GM23338 (cell line): ENCODE results near the gene UBE2R2. TPM values are rescaled to one million over a fixed set of nuclear protein-coding genes. Genes with fewer than 3 reads are reported as not detected.

Experiments used
- ATAC-seq: fragments of 200-7000 bp; cut with Tn5 transposase; 3 replicates; pipeline ENCODE4 v1.9.1; 2020
- DNase-seq: peaks from one replicate; pipeline ENCODE4 v3.0.0-alpha.2; 2015; ENCODE audit warnings: low spot score
- H2AFZ ChIP-seq: fragments of 200-600 bp; sonication (generic); 2 replicates; pipeline ENCODE4 v1.8.0; 2016; ENCODE audit warnings: antibody characterized with exemption, mild to moderate bottlenecking, moderate library complexity
- H3F3A ChIP-seq: fragments of 200-600 bp; sonication (generic); replicated peaks from 2 replicates; pipeline ENCODE4 v1.8.0; 2017; ENCODE audit warnings: antibody characterized with exemption, mixed run types, low read depth
- H3K27ac ChIP-seq: fragments of 200-600 bp; sonication (generic); 2 replicates; pipeline ENCODE4 v1.6.1; 2016; ENCODE audit warnings: low read depth
- H3K27me3 ChIP-seq: fragments of 200-600 bp; sonication (generic); 2 replicates; pipeline ENCODE4 v1.8.0; 2016; ENCODE audit warnings: mild to moderate bottlenecking, mixed run types, moderate library complexity; ENCODE audit not compliant: insufficient read depth
- H3K36me3 ChIP-seq: fragments of 200-600 bp; sonication (generic); 2 replicates; pipeline ENCODE4 v1.8.0; 2016; ENCODE audit warnings: mild to moderate bottlenecking; ENCODE audit not compliant: insufficient read depth
- H3K4me1 ChIP-seq: fragments of 200-600 bp; sonication (generic); 2 replicates; pipeline ENCODE4 v1.8.0; 2016; ENCODE audit warnings: mild to moderate bottlenecking, moderate library complexity; ENCODE audit not compliant: insufficient read depth
- H3K4me2 ChIP-seq: fragments of 200-600 bp; sonication (generic); 2 replicates; pipeline ENCODE4 v1.7.1; 2017; ENCODE audit warnings: mixed run types
- H3K4me3 ChIP-seq: fragments of 200-600 bp; sonication (generic); 2 replicates; pipeline ENCODE4 v1.6.1; 2016; ENCODE audit warnings: mixed run types
- H3K79me2 ChIP-seq: fragments of 200-600 bp; sonication (generic); replicated peaks from 2 replicates; pipeline ENCODE4 v1.8.0; 2017; ENCODE audit warnings: mild to moderate bottlenecking; ENCODE audit not compliant: insufficient read depth
- H3K9me2 ChIP-seq: fragments of 200-600 bp; sonication (generic); 2 replicates; pipeline ENCODE4 v1.8.0; 2017; ENCODE audit not compliant: insufficient read depth
- H4K20me1 ChIP-seq: fragments of 200-600 bp; sonication (generic); replicated peaks from 2 replicates; pipeline ENCODE4 v1.8.0; 2017; ENCODE audit warnings: mild to moderate bottlenecking; ENCODE audit not compliant: insufficient read depth
- H3K27ac Mint-ChIP-seq: 2 replicates; pipeline ENCODE4 v1.8.0; 2020; ENCODE audit warnings: inconsistent platforms, mild to moderate bottlenecking, moderate library complexity, mixed read lengths
- H3K27me3 Mint-ChIP-seq: 3 replicates; pipeline ENCODE4 v1.8.0; 2022; ENCODE audit warnings: low read depth, mild to moderate bottlenecking, moderate library complexity, mixed read lengths, inconsistent platforms; ENCODE audit not compliant: insufficient read depth, poor library complexity
- H3K36me3 Mint-ChIP-seq: 3 replicates; pipeline ENCODE4 v1.8.0; 2021; ENCODE audit warnings: low read depth, mild to moderate bottlenecking, inconsistent platforms, moderate library complexity, mixed read lengths
- H3K4me1 Mint-ChIP-seq: 3 replicates; pipeline ENCODE4 v1.8.0; 2020; ENCODE audit warnings: mild to moderate bottlenecking, inconsistent platforms, mixed read lengths
- H3K4me3 Mint-ChIP-seq: 3 replicates; pipeline ENCODE4 v1.8.0; 2021; ENCODE audit warnings: moderate library complexity, mild to moderate bottlenecking, inconsistent platforms, mixed read lengths
- H3K9me3 Mint-ChIP-seq: 3 replicates; pipeline ENCODE4 v1.8.0; 2020; ENCODE audit warnings: moderate library complexity, mild to moderate bottlenecking, inconsistent platforms, mixed read lengths
- CREB1 ChIP-seq: fragments of 250-450 bp; sonication (Bioruptor Pico); IDR thresholded peaks from 2 replicates; pipeline ENCODE4 v1.5.0; 2020; ENCODE audit warnings: low read depth, mild to moderate bottlenecking, moderate library complexity
- CTCF ChIP-seq, 2 experiments: fragments of 200-600 bp in 1 of 2; sonication (generic) in 1 of 2; conservative IDR thresholded peaks; 2 replicates each; pipeline versions ENCODE4 v1.5.1 to v1.6.1; 2016 to 2017; ENCODE audit warnings: antibody characterized with exemption in 2 of 2, low read depth in 2 of 2, mild to moderate bottlenecking in 2 of 2, moderate library complexity in 1 of 2
- ETS1 ChIP-seq: IDR thresholded peaks from 2 replicates; pipeline ENCODE4 v1.6.1; 2016; ENCODE audit warnings: antibody characterized with exemption
- EZH2phosphoT487 ChIP-seq: fragments of 200-600 bp; sonication (generic); IDR thresholded peaks from one replicate; pipeline ENCODE4 v1.8.1; 2018; ENCODE audit warnings: antibody characterized with exemption; ENCODE audit not compliant: unreplicated experiment
- JUNB ChIP-seq: IDR thresholded peaks from one replicate; pipeline ENCODE4 v1.6.1; 2016; ENCODE audit warnings: antibody characterized with exemption; ENCODE audit not compliant: unreplicated experiment
- REST ChIP-seq: IDR thresholded peaks from one replicate; pipeline ENCODE4 v1.6.1; 2018; ENCODE audit warnings: antibody characterized with exemption; ENCODE audit not compliant: unreplicated experiment
- STAT1 ChIP-seq: IDR thresholded peaks from one replicate; pipeline ENCODE4 v1.6.1; 2016; ENCODE audit warnings: antibody characterized with exemption; ENCODE audit not compliant: unreplicated experiment
- ZNF331 ChIP-seq: fragments of 250-450 bp; sonication (Bioruptor Pico); IDR thresholded peaks from 2 replicates; pipeline ENCODE4 v1.5.0; 2020; ENCODE audit warnings: low read depth, mild to moderate bottlenecking, moderate library complexity
- ZNF462 ChIP-seq: fragments of 250-450 bp; sonication (Bioruptor Pico); IDR thresholded peaks from 2 replicates; pipeline ENCODE4 v1.5.0; 2020; ENCODE audit warnings: mild to moderate bottlenecking, moderate library complexity
- polyA plus RNA-seq: library from polyadenylated mRNA; unstranded; fragments of >200 nt; fragmentation: Nextera tagmentation; extraction: Ambion mirVana; gene quantifications from 2 replicates; pipeline ENCODE4 v1.2.1, GENCODE V29; 2016
- total RNA-seq: library from RNA; depleted of rRNA; stranded (reverse); fragments of >200 nt; shearing (Covaris generic); gene quantifications from 2 replicates; pipeline ENCODE4 v1.2.3, GENCODE V29; 2014

The UBE2R2 gene
- total and polyA plus RNA-seq, 2 experiments from 2014 or later: 23.4 to 32.5 TPM

- no peaks in the 10 kb centered on the region for H3K9me2 ChIP-seq
- no peak overlapping the region for H3K4me2 ChIP-seq
- H3K79me2 ChIP-seq: peaks cover 58% of the 10 kb centered on the region
- H2AFZ ChIP-seq: no peak overlapping the region
- TF ChIP-seq EZH2phosphoT487 (no peak), REST (no peak), ZNF331 (CRISPR knock-in tag) (no peak)
- no peak overlapping the region for H3K4me3 ChIP-seq
- H3K27ac ChIP-seq: 0 out of 2 replicates have a peak overlapping the region, but pooled peaks have one; percentile 18
- peaks cover 3% of the 10 kb centered on the region for H3K27me3 Mint-ChIP-seq
- no peaks in the 10 kb centered on the region for H3K9me3 Mint-ChIP-seq
- DNase-seq (no peak), ATAC-seq (no peak)
- H3K4me1 ChIP-seq: peaks cover 18% of the 10 kb centered on the region
- no peaks in the 10 kb centered on the region for H3K27me3 ChIP-seq
- H3K36me3 ChIP-seq: no peaks in the 10 kb centered on the region
- peaks cover 12% of the 10 kb centered on the region; the same call in 2 of the 3 replicates for H3K36me3 Mint-ChIP-seq
- peaks cover 10% of the 10 kb centered on the region; the same call in 1 of the 2 replicates for H4K20me1 ChIP-seq
- H3K27ac Mint-ChIP-seq: no peak overlapping the region
- peaks cover 14% of the 10 kb centered on the region; the same call in 2 of the 3 replicates for H3K4me1 Mint-ChIP-seq
- no peak overlapping the region for H3K4me3 Mint-ChIP-seq
- H3F3A ChIP-seq: no peaks in the 10 kb centered on the region
These were observed 90.4 kb downstream of the UBE2R2 start for GRCh38 chr9:33907347-33907746.

- Histone ChIP-seq H3F3A (no peaks in the 10 kb centered on the region), H3K27ac (no peak overlapping the region), H3K9me2 (no peaks in the 10 kb centered on the region), H3K27me3 (no peaks in the 10 kb centered on the region), H4K20me1 (peaks cover 10% of the 10 kb centered on the region; the same call in 1 of the 2 replicates), H3K79me2 (peaks cover 58% of the 10 kb centered on the region), H3K36me3 (no peaks in the 10 kb centered on the region), H3K4me2 (no peak overlapping the region), H2AFZ (no peak overlapping the region), H3K4me3 (no peak overlapping the region), H3K4me1 (peaks cover 17% of the 10 kb centered on the region)
- DNase-seq (peak; percentile 46), ATAC-seq (peak; percentile 33; the same call in 2 of the 3 replicates)
- Mint-ChIP-seq H3K4me1 (peaks cover 14% of the 10 kb centered on the region; the same call in 2 of the 3 replicates), H3K27me3 (peaks cover 3% of the 10 kb centered on the region), H3K4me3 (no peak overlapping the region), H3K27ac (no peak overlapping the region), H3K9me3 (no peaks in the 10 kb centered on the region), H3K36me3 (peaks cover 17% of the 10 kb centered on the region; the same call in 2 of the 3 replicates)
- TF ChIP-seq ZNF462 (CRISPR knock-in tag) (no peak), CREB1 (CRISPR knock-in tag) (no peak), ZNF331 (CRISPR knock-in tag) (no peak), JUNB (no peak), STAT1 (no peak), ETS1 (no peak), CTCF (conservative IDR thresholded peaks at IDR 0.05; ENCODE audit: low read depth in 2 of 2) (no peak)
These were observed 91.2 kb downstream of the UBE2R2 start for GRCh38 chr9:33908114-33908513.
